SK-N-SH (cell line): ENCODE measurements around the gene CCDC187.

Source experiments
- GABPA ChIP-seq: IDR thresholded peaks from 2 replicates; pipeline ENCODE4 v1.4.0; 2012; ENCODE audit warnings: low read depth, mild to moderate bottlenecking
- NRF1 ChIP-seq: IDR thresholded peaks from 2 replicates; pipeline ENCODE4 v1.6.1; 2012; ENCODE audit warnings: low read depth, mild to moderate bottlenecking, low read length
- RAD21 ChIP-seq: IDR thresholded peaks from 2 replicates; pipeline ENCODE4 v1.6.1; 2012; ENCODE audit warnings: mild to moderate bottlenecking, low read length
- TF ChIP-seq, protein P1 (sequence below): fragments of 200-600 bp; sonication (generic); IDR thresholded peaks from 2 replicates; pipeline ENCODE4 v1.6.1; 2017; ENCODE audit warnings: antibody characterized with exemption, mild to moderate bottlenecking, moderate library complexity

- TF ChIP-seq, protein P1, sequence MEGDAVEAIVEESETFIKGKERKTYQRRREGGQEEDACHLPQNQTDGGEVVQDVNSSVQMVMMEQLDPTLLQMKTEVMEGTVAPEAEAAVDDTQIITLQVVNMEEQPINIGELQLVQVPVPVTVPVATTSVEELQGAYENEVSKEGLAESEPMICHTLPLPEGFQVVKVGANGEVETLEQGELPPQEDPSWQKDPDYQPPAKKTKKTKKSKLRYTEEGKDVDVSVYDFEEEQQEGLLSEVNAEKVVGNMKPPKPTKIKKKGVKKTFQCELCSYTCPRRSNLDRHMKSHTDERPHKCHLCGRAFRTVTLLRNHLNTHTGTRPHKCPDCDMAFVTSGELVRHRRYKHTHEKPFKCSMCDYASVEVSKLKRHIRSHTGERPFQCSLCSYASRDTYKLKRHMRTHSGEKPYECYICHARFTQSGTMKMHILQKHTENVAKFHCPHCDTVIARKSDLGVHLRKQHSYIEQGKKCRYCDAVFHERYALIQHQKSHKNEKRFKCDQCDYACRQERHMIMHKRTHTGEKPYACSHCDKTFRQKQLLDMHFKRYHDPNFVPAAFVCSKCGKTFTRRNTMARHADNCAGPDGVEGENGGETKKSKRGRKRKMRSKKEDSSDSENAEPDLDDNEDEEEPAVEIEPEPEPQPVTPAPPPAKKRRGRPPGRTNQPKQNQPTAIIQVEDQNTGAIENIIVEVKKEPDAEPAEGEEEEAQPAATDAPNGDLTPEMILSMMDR = no peak
- TF ChIP-seq RAD21 (no peak), NRF1 (no peak), GABPA (no peak)
These were observed 30.6 kb upstream of the CCDC187 start for GRCh38 chr9:136334541-136334940.
